ENCODE data around the gene FAM163A. TPM values are rescaled to one million over a fixed set of nuclear protein-coding genes. Genes with fewer than 3 reads are reported as not detected.

FAM163A gene
- total and polyA plus RNA-seq, 9 donors = 0.10 to 1.7 (median 0.47) TPM; not detected in 3

GRCh38 chr1:179745743-179746142, 2.7 kb downstream of the FAM163A start:
- 79 to 83% (median 81%) methylated on average over 4 of the region's 4 CpGs for WGBS, 3 donors
- Histone ChIP-seq H3K27me3 (no peaks in the 10 kb centered on the region), H3K4me3 (no peak overlapping the region), H3K4me1 (ENCODE audit: insufficient read depth) (peaks cover 7% of the 10 kb centered on the region), H3K27ac (no peak overlapping the region), H3K36me3 (no peaks in the 10 kb centered on the region), H3K9me3 (no peaks in the 10 kb centered on the region)
- DNase-seq = no peak
- no peak for TF ChIP-seq POLR2A (IDR thresholded peaks at IDR 0.05)
- no peak for TF ChIP-seq EP300 (IDR thresholded peaks at IDR 0.05)
- no peak for TF ChIP-seq CTCF (IDR thresholded peaks at IDR 0.05)
- intact Hi-C loops (cut with DNase I) = no loop called here

GRCh38 chr1:179747611-179748010, 4.5 kb downstream of the FAM163A start:
- WGBS, 3 donors = 96 to 98% (median 96%) methylated on average over 2 of the region's 2 CpGs

GRCh38 chr1:179748772-179749171, 5.7 kb downstream of the FAM163A start:
- 85 to 87% (median 86%) methylated on average over 4 of the region's 4 CpGs for WGBS, 3 donors
- Histone ChIP-seq H3K4me3 (no peak overlapping the region), H3K9me3 (no peaks in the 10 kb centered on the region), H3K4me1 (ENCODE audit: insufficient read depth) (peaks cover under 1% of the 10 kb centered on the region), H3K27me3 (no peaks in the 10 kb centered on the region), H3K36me3 (no peaks in the 10 kb centered on the region), H3K27ac (no peak overlapping the region)
- intact Hi-C loops (cut with DNase I) = no loop called here
- TF ChIP-seq EP300 (IDR thresholded peaks at IDR 0.05) (no peak), CTCF (IDR thresholded peaks at IDR 0.05) (no peak), POLR2A (IDR thresholded peaks at IDR 0.05) (no peak)
- DNase-seq = no peak

More at GRCh38 chr1:179747611-179748010, 4.5 kb downstream of the FAM163A start:
- Histone ChIP-seq H3K27me3 (no peaks in the 10 kb centered on the region), H3K36me3 (no peaks in the 10 kb centered on the region), H3K4me1 (ENCODE audit: insufficient read depth) (peaks cover 7% of the 10 kb centered on the region), H3K9me3 (no peaks in the 10 kb centered on the region), H3K4me3 (no peak overlapping the region), H3K27ac (no peak overlapping the region)
- TF ChIP-seq EP300 (IDR thresholded peaks at IDR 0.05) (no peak), CTCF (IDR thresholded peaks at IDR 0.05) (no peak), POLR2A (IDR thresholded peaks at IDR 0.05) (no peak)
- intact Hi-C loops (cut with DNase I) = no loop called here
- no peak for DNase-seq

- DNase-seq = no peak
- H3K4me3 ChIP-seq = no peak overlapping the region
- WGBS, 3 donors = 55 to 65% (median 62%) methylated on average over 1 of the region's 1 CpG
- no peaks in the 10 kb centered on the region for H3K9me3 ChIP-seq
- no peaks in the 10 kb centered on the region for H3K36me3 ChIP-seq
- no peak for TF ChIP-seq POLR2A (IDR thresholded peaks at IDR 0.05)
- no peak for TF ChIP-seq EP300 (IDR thresholded peaks at IDR 0.05)
- no peak for TF ChIP-seq CTCF (IDR thresholded peaks at IDR 0.05)
- H3K27ac ChIP-seq = no peak overlapping the region
- H3K27me3 ChIP-seq = no peaks in the 10 kb centered on the region
- intact Hi-C loops (cut with DNase I) = no loop called here
- no peaks in the 10 kb centered on the region for H3K4me1 ChIP-seq (ENCODE audit: insufficient read depth)
These were observed 7.5 kb downstream of the FAM163A start for GRCh38 chr1:179750630-179751029.

- no peak overlapping the region for H3K4me3 ChIP-seq
- no peak overlapping the region for H3K27ac ChIP-seq
- no peaks in the 10 kb centered on the region for H3K27me3 ChIP-seq
- H3K36me3 ChIP-seq = no peaks in the 10 kb centered on the region
- DNase-seq = no peak
- no peaks in the 10 kb centered on the region for H3K9me3 ChIP-seq
- TF ChIP-seq CTCF (IDR thresholded peaks at IDR 0.05) (no peak), EP300 (IDR thresholded peaks at IDR 0.05) (no peak), POLR2A (IDR thresholded peaks at IDR 0.05) (no peak)
- H3K4me1 ChIP-seq (ENCODE audit: insufficient read depth) = no peaks in the 10 kb centered on the region
- intact Hi-C loops (cut with DNase I) = no loop called here
These were observed 10.0 kb downstream of the FAM163A start for GRCh38 chr1:179753061-179753460.
